Dermis microvascular lymphatic vessel endothelial cell (primary cell): ENCODE results near the gene SHISA7. TPM values are rescaled to one million over a fixed set of nuclear protein-coding genes. Genes with fewer than 3 reads are reported as not detected.
"Not testable (repeated sequence)": the region's sequence is repeated elsewhere in the genome, so short reads cannot be mapped to it uniquely, and the experiment has no call there.

Experiments
- DNase-seq, 2 donors: peaks; one replicate each; pipeline versions ENCODE4 v3.0.0 to v3.0.0-alpha.2; 2010; ENCODE audit warnings: low read depth in 2 of 2
- total RNA-seq: library from RNA; depleted of rRNA; stranded (reverse); fragments of >200 nt; gene quantifications from 2 replicates; pipeline ENCODE4 v1.2.1, GENCODE V29; 2014

Gene SHISA7
- total RNA-seq, 1 donor from 2014 or later, result not detected

- DNase-seq, result no peak
These were observed 4.5 kb upstream of the SHISA7 start for GRCh38 chr19:55447421-55448174.

DNA sequence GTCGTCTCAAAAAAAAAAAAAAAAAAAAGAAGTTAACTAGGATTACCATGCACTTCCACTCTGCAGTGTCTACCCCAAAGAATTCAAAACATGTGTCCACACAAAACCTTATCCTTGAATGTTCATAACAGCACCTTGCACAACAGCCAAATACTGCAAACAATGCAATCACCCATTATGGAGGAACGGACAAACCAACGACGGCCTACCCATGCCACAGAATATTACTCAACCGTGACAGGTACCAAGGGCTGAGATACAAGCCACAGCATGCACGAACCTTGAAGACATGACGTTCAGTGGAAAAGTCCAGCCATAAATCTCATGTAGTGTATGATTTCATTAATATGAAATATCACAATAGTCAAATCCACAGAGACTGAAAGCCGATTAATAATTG is 3.0 kb upstream of the SHISA7 start:
- DNase-seq, result no peak

- no peak for DNase-seq
These were observed 1.5 kb upstream of the SHISA7 start for GRCh38 chr19:55444646-55445045.

- no peak for DNase-seq
These were observed 852 bp upstream of the SHISA7 start for GRCh38 chr19:55443824-55444480.

DNA sequence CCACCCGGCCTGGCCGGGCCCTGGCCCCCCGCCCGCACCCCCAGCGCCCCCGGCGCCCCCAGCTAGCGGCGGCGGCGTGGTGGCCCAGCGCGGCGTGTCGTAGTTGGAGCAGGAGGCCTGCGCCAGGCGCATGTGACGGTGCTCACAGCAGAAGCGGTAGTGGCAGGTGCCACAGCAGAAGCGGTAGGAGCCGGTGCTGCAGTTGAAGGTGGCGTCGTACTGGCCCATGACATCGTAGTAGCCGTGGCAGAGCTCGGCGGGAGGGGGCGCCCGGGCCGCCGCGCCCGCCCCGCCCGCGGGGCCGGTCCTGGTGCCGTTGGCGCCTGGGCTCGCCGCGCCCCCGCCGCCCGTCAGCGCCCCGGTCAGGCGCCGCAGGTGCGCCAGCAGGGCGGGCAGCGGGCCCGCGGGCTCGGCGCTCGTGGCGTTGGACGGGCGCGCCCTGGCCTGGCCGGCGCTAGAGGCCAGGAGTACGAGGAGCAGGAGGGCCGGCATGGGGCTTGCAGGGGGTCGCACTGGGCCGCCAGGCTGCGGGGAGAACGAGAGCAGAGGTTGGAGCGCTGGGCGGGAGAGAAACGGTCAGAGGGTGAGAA is 633 bp downstream of the SHISA7 start:
- no peak for DNase-seq

- no peak for DNase-seq
These were observed 1.3 kb downstream of the SHISA7 start for GRCh38 chr19:55441692-55442321.

DNA sequence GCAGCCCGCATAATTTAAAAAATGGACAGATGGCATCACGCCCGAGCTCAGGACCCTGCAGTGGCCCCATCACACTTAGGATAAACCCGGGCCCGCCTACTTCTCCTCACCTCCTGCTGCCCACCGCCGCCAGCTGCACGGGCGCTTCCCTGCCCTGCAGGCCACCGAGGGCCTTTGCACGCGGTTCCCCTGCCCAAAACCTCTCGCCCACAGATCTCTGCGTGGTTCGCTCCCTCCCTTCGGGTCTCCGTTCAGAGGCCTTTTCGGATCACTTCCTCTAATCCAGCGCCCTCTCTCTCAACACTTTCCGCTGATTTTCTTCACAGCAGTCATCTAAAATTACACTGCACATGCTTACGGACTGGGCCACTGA is 1.8 kb downstream of the SHISA7 start:
- DNase-seq, result no peak

- no peak for DNase-seq
These were observed 2.5 kb downstream of the SHISA7 start for GRCh38 chr19:55440411-55441105.

GRCh38 chr19:55439052-55439451 is 4.0 kb downstream of the SHISA7 start:
- DNase-seq, result no peak

- peak in 1 of 2 donors; percentile 61 for DNase-seq
These were observed 5.7 kb downstream of the SHISA7 start for GRCh38 chr19:55437410-55437809.

DNA sequence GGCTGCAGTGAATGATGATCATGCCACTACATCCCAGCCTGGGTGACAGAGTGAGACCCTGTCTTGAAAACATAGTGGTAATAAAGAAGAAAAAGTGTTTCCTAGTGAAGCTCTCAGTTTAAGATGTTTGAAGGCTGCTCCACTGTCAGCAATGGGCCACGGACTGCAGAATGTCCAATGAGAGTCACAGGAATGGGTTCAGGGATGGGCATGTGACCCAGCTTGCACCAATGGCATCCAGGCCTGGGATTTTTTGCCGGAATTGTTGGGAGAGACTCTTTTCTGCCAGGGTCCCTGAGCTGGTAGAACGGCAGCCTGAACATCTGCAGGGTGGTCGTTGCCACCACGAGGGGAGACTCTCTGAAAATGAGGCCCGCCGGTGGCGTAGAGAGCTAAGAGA is 6.3 kb downstream of the SHISA7 start:
- no peak for DNase-seq

DNA sequence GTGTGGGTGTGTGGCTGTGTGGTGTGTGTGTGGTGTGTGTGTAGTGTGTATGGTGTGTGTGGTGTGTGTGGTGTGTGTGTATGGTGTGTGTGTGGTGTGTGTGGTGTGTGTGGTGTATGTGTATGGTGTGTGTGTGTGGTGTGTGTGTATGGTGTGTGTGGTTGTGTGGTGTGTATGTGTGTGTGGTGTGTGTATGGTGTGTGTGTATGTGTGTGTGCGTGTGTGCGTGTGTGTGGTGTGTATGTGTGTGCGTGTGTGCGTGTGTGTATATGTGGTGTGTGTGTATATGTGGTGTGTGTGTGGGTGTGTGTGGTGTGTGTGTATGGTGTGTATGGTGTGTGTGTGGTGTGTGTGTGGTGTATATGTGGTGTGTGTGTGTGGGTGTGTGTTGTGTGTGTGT is 8.1 kb downstream of the SHISA7 start:
- DNase-seq, result no peak

DNA sequence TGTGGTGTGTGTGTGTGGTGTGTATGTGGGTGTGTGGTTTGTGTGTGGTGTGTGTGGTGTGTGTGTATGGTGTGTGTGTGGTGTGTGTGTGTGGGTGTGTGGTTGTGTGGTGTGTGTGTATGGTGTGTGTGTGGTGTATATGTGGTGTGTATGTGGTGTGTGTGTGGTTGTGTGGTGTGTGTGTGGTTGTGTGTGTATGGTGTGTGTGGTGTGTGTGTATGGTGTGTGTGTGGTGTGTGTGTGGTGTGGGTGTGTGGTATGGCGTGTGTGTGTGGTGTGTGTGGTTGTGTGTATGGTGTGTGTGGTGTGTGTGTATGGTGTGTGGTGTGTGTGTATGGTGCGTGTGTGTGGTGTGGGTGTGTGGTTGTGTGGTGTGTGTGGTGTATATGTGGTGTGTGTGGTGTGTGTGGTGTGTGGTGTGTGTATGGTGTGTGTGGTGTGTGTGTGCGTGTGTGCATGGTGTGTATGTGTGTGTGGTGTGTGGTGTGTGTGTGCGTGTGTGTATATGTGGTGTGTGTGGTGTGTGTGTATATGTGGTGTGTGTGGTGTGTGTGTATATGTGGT is 8.7 kb downstream of the SHISA7 start:
- no peak for DNase-seq

- no peak for DNase-seq
These were observed 9.8 kb downstream of the SHISA7 start for GRCh38 chr19:55433292-55433691.

DNA sequence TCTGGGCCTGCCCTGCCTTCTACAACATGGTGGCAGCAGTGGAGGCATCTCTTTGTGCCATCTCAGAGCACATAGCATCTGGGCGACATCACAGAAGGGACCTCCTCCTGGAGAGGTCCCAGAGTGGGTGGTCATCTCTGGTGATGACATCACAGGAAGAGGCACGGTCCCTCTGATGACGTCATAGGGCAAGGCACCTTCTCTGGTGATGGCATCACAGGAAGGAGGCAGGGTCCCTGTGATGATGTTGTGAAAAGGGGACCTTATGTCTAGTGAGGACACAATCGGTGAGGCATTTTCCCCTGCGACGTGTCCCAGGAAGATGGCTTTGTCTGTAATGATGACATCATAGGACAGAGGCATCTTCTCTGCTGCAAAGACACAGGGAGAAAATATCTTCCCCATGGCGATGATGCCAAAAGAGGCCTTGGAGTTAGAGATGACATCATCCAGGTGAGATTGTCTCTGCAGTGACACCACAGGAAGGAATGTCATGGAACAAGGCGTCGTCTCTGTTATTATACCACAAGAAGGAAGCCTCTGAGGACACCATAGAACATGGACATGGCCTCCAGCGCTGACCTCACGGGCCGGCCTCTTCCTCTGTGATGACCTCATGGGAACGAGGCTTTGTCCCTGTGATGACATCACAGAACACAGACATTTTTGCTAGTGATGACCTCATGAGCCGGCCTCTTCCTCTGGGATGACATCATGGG is 10.7 kb downstream of the SHISA7 start:
- DNase-seq, result no peak

DNA sequence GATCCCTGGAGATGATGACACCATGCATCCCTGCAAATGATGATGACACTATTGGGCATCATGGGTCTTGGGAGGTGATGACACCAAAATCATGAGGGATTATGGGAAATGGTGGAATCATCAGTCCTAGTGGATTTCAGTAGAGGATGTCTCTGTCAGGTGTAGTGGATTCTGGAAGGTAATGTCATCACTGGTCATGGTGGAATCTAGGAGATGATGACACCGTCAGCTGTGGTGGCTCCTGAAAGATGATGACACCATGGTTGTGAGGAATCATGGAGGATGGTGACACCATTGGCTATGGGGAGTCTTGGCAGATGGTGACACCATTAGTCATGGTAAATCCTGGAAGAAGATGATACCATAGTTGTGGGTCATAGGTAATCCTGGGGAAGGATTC is 11.9 kb downstream of the SHISA7 start:
- DNase-seq, result no peak

DNA sequence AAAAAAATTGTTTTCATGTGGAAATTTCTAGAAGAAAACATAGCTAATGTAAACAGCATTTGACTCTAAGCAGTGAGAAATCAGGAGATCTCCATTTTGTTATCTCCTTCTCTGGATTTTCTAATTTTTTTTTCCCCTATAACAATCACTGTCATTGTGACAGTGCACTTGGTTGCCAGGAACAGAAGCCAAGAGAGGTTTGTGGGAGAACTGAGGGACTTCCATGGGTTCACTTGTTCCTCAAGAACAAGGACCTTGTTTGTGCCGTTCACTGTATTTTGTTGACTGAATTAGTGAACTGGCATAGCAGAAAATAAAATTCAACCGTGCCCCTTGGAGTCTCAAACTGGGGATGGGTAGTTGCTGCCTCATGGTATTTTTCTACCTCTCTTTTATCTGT is 17.1 kb downstream of the SHISA7 start:
- no peak for DNase-seq

GRCh38 chr19:55424518-55424917 is 18.6 kb downstream of the SHISA7 start:
- DNase-seq, result no peak

- DNase-seq, result no peak
These were observed 19.7 kb downstream of the SHISA7 start for GRCh38 chr19:55423225-55424005.

- not testable (repeated sequence) for DNase-seq
These were observed 21.8 kb downstream of the SHISA7 start for GRCh38 chr19:55421281-55421680.
